ENCODE data around the gene CAMTA1.

The CAMTA1 gene

DNA sequence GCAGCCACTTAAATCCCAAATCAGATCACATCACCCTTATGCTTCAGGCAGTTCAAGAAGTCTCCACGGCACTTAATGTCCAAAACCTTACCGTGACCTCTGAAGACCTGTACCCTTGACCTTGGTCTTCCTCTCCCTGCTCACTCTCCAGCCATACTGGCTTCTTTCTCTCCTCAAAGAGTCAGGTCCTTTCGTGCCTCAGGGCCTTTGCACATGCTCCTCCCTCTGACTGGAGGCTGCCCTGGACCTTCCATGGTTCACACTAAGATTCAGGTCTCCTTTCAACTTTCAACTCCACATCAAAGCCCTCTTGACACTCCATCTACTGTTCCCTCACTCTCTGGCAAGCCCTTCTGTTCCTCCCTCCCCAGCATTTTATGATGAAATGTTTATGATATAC, 695.9 kb downstream of the CAMTA1 start:
- DNase-seq (ENCODE audit: low read depth): no peak
- no peak overlapping the region for H3K4me3 ChIP-seq (ENCODE audit: low read length)
- no peak for TF ChIP-seq CTCF (conservative IDR thresholded peaks at IDR 0.05; ENCODE audit: low read depth, low read length)

GRCh38 chr1:7482077-7482476, 696.8 kb downstream of the CAMTA1 start:
- TF ChIP-seq CTCF (conservative IDR thresholded peaks at IDR 0.05; ENCODE audit: low read depth, low read length): no peak
- no peak overlapping the region for H3K4me3 ChIP-seq (ENCODE audit: low read length)
- DNase-seq (ENCODE audit: low read depth): no peak

GRCh38 chr1:7482772-7483495, 697.7 kb downstream of the CAMTA1 start:
- H3K4me3 ChIP-seq (ENCODE audit: low read length): no peak overlapping the region
- no peak for DNase-seq (ENCODE audit: low read depth)
- no peak for TF ChIP-seq CTCF (conservative IDR thresholded peaks at IDR 0.05; ENCODE audit: low read depth, low read length)

- no peak overlapping the region for H3K4me3 ChIP-seq (ENCODE audit: low read length)
- DNase-seq (ENCODE audit: low read depth): no peak
- TF ChIP-seq CTCF (conservative IDR thresholded peaks at IDR 0.05; ENCODE audit: low read depth, low read length): no peak
These were observed 698.6 kb downstream of the CAMTA1 start for GRCh38 chr1:7483634-7484383.

GRCh38 chr1:7485086-7485780, 700.0 kb downstream of the CAMTA1 start:
- H3K4me3 ChIP-seq (ENCODE audit: low read length): no peak overlapping the region
- TF ChIP-seq CTCF (conservative IDR thresholded peaks at IDR 0.05; ENCODE audit: low read depth, low read length): no peak
- DNase-seq (ENCODE audit: low read depth): no peak

DNA sequence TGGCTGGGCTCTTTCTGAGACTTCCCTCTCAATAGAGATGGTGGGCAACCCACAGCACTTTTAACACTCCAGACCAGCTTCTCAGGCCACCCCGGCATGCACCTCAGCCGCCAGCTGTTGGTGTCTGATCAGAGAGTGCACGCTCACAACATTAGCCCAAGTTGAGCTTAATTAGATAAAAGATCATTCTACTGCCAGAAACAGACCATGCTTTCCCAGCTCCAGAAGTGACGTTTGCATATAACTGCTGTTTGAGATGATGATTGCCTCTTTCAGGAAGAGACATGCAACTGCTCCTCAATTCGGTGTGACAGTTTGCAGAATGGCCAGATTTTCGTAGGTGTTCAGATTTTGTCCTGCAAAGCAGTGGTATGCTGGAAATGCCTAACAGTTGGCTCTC, 700.6 kb downstream of the CAMTA1 start:
- no peak for DNase-seq (ENCODE audit: low read depth)
- TF ChIP-seq CTCF (conservative IDR thresholded peaks at IDR 0.05; ENCODE audit: low read depth, low read length): no peak
- H3K4me3 ChIP-seq (ENCODE audit: low read length): no peak overlapping the region

All from retinal pigment epithelial cell (primary cell).